ENCODE data around the gene SMAD7. TPM values are rescaled to one million over a fixed set of nuclear protein-coding genes. Genes with fewer than 3 reads are reported as not detected.
A peak's percentile ranks its signal among the peaks of the same experiment; 100 is the strongest.

Gene SMAD7
- total RNA-seq, 1 donor from 2014 or later, result 34.1 TPM

DNA sequence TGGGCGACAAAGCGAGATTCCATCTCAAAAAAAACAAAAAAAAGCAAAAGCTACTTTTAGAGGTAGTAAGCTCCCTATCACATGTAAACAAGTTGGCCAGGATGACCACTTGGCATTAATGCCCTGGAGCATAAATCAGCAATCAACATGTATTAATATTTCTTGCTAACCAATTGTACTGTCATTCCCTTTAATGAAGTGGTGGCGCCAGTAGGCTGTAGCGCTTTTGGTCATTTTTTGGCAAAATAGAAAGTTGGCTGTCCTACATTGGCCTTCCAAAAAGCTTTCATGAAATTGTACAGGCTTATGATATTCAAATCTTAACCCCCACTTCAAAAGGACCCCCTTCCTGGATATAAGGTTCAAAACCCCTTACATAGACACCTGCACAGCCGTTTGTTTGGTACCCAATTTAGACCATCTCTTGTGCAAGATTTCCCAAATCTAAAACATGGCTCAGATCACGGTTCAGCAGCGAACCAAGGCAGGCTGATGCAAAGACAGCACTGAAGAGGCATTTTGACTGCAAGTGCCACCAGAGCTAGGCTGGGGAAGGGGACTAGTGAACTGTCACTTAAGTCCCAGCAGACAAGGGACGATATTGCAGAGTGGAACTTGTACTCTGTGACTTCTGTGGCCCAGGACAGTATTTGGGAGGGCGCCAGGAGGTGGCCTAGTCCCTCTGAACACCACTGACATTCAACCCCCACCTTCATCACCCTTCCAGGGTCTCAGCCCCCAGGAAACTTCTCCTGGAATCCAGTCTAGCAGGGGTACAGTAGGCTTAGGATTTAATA is 31.9 kb downstream of the SMAD7 start:
- peaks cover 0 to 15% of the 10 kb centered on the region in 2 donors for H3K36me3 ChIP-seq
- TF ChIP-seq CTCF (IDR thresholded peaks at IDR 0.05), result no peak
- TF ChIP-seq POLR2AphosphoS5 (IDR thresholded peaks at IDR 0.05; ENCODE audit: insufficient read depth in 1 of 2, low read depth in 1 of 2), result no peak
- TF ChIP-seq POLR2A (IDR thresholded peaks at IDR 0.05), result no peak
- peaks cover 59% of the 10 kb centered on the region for H3K4me1 ChIP-seq
- no peak overlapping the region for H3K4me3 ChIP-seq
- DNase-seq (ENCODE audit: extremely low spot score in 2 of 2), result peak in 1 of 2 donors; percentile 75
- H3K27me3 ChIP-seq, result no peaks in the 10 kb centered on the region
- intact Hi-C loops (cut with DNase I), result no loop called here
- no peak overlapping the region for H3K27ac ChIP-seq
- no peaks in the 10 kb centered on the region for H3K9me3 ChIP-seq

DNA sequence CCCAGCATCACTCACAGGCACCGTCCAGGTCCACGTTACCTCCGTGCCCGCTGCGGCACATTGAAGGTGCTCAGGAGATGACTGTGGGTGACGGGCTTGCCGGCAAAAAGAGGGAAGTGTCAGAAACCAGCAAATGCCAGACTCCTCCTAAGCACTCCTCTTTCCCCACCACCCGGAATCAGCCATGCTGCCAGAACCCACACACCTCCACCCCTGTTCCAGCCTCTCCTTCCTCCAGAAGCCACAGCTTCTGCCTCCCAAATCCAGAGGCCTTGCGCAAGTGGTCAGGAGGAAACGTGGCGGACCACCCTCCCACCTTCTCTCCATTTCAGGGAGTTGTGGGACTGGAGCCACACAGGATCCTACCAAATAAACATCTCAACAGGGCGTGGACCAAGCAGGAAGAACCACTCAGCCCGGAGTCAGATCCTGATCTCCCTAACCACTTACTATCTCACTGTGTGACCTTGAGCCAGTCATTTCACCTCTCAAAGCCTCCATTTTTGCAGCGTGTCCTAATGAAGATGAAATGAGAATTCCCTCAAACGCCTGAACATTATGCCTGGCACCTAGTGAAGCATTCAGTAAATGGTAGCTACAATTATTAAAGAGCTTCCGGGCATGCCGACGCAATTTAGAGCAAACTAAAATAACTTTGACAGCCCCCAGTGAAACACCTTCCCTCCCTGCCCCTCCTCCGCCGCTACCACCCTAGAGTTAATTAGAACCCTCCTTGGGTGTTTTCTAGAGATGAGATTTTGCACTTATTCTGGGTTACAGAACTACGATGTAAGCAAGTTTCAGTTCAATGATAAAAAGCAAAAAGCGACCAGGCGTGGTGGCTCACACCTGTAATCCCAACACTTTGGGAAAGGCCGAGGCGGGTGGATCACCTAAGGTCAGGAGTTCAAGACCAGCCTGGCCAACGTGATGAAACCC is 32.9 kb downstream of the SMAD7 start:
- intact Hi-C loops (cut with DNase I), result no loop called here
- TF ChIP-seq POLR2AphosphoS5 (IDR thresholded peaks at IDR 0.05; ENCODE audit: insufficient read depth in 1 of 2, low read depth in 1 of 2) (no peak), CTCF (IDR thresholded peaks at IDR 0.05) (no peak), POLR2A (IDR thresholded peaks at IDR 0.05) (no peak)
- DNase-seq (ENCODE audit: extremely low spot score in 2 of 2), result no peak
- peaks cover 0 to 15% of the 10 kb centered on the region in 2 donors for H3K36me3 ChIP-seq
- no peak overlapping the region for H3K27ac ChIP-seq
- H3K27me3 ChIP-seq, result no peaks in the 10 kb centered on the region
- no peaks in the 10 kb centered on the region for H3K9me3 ChIP-seq
- peaks cover 49% of the 10 kb centered on the region for H3K4me1 ChIP-seq
- H3K4me3 ChIP-seq, result no peak overlapping the region

DNA sequence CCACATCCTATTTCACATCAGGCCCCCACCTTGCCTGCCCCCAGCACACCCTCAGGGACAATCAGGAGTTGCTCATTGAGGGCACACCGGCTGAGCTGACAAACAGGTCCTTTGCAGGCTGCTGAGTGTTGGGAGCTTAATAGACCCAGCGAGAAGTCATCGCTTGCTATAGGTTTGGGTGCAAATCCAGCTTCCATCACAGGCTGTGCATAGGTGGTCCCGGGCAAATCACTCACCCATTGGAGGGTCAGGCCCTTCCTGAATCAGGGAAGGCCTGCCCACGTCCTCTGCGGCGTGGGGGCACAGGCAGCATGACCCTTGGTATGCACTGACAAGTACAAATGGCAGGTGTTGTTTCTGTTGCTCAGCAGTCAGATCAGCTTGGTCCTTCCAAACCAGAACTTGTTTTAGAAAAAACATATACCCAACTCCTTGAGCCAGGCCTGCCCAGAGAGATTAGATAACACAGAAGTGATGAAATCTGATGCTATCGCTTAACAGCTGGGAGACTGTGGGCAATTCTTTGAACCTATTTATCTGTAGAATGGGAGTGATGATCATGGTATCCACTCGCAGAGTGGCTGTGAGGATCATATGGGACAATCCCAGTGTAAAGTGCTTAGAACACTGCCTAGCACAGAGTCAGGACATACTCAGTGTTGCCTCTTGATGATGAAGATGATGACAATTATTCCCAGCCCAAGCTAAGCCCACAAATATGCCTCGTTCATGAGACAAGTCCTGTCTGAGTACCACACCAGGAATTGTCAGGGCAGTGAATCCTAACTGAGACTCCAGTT is 34.9 kb downstream of the SMAD7 start:
- no peak overlapping the region for H3K27ac ChIP-seq
- intact Hi-C loops (cut with DNase I), result no loop called here
- H3K4me1 ChIP-seq, result peaks cover 28% of the 10 kb centered on the region
- H3K36me3 ChIP-seq, result peaks cover 0 to 8% of the 10 kb centered on the region in 2 donors
- DNase-seq (ENCODE audit: extremely low spot score in 2 of 2), result peak in 1 of 2 donors; percentile 71
- H3K27me3 ChIP-seq, result no peaks in the 10 kb centered on the region
- TF ChIP-seq POLR2A (IDR thresholded peaks at IDR 0.05), result no peak
- TF ChIP-seq CTCF (IDR thresholded peaks at IDR 0.05), result no peak
- H3K9me3 ChIP-seq, result no peaks in the 10 kb centered on the region
- no peak overlapping the region for H3K4me3 ChIP-seq

GRCh38 chr18:48914581-48915251 is 36.0 kb downstream of the SMAD7 start:
- intact Hi-C loops (cut with DNase I), result no loop called here
- H3K36me3 ChIP-seq, result no peaks in the 10 kb centered on the region
- H3K27ac ChIP-seq, result no peak overlapping the region
- H3K4me3 ChIP-seq, result no peak overlapping the region
- H3K9me3 ChIP-seq, result no peaks in the 10 kb centered on the region
- no peaks in the 10 kb centered on the region for H3K27me3 ChIP-seq
- DNase-seq (ENCODE audit: extremely low spot score in 2 of 2), result no peak
- TF ChIP-seq POLR2AphosphoS5 (IDR thresholded peaks at IDR 0.05; ENCODE audit: insufficient read depth in 1 of 2, low read depth in 1 of 2), result no peak
- no peak for TF ChIP-seq POLR2A (IDR thresholded peaks at IDR 0.05)
- no peak for TF ChIP-seq CTCF (IDR thresholded peaks at IDR 0.05)
- H3K4me1 ChIP-seq, result peaks cover 21% of the 10 kb centered on the region

Data from vagina (tissue), 2 donors.